GM21619 (cell line): ENCODE measurements around the gene CLEC7A.

Source experiments
- ATAC-seq: cut with Tn5 transposase; IDR thresholded peaks from one replicate; pipeline ENCODE4 v1.9.1; 2021; ENCODE audit not compliant: unreplicated experiment

Gene CLEC7A

DNA sequence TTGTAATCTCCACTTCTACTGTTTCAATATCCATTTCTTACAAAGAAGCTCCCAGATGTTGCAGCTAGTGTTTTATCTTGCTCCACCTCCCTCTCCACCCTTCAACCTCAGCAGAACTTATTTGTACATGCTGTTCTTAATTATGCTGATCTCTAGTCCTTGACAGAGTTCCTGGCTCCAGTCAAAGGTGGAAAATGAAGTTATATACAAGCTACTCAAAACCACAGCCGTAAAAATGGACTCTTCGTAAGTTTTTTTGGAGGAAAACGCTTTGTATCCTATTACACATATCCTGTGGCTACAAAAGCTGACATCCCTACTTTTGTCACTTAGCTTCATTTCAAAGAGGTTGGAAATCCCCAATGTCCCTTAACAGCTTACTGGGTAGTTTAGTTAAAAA, 32.5 kb downstream of the CLEC7A start:
- ATAC-seq = no peak

DNA sequence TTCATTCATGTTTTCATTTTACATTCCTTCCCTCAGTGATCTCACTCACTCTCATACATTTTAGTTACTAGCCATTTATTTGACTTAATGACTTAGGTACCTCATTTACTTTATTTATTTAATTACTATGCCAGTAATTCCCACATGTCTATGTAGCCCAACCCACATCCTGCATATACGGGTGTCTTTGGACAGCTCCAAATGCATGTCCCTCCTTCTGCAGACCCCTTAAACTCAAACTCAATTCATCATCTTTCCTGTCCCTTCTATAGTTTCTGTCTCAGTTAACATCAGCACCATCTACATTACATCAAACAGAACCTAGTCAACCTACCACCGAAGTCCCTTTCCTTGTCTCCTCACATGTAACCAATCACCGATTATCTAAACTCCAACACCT, 34.0 kb downstream of the CLEC7A start:
- no peak for ATAC-seq

DNA sequence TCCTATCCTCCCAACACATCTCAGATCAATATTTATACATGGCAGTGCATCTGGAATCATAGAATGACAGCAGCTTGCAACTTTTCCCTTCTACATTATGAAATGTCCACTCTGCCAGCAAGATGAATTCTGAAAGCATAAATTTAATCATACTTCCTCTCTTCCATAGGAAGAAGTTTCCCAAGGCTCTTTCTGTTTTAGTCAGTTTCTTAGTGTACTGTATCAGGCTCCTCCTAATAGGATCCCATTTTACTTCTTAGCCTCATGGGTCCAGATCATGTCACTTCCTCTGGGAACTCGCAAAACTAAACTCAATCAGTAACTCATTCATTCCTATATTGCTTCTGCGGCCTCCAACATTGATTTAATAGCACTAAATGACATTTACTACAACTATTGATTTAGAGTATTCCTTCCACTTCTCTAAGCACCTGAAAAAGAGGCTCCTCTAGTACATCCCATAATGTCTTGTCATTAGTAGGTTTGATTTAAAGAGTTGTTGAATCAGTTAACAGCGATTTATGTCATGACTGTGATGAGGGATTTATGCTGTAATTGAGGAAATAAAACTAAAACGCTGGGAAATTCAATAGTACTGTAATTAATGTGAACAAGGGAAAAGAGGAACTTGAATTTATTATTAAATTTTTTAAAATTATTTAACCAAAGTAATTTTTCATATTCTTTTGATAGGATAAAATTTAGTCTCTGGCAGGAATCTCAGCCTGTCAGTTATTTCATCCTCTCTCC, 35.2 kb downstream of the CLEC7A start:
- no peak for ATAC-seq

DNA sequence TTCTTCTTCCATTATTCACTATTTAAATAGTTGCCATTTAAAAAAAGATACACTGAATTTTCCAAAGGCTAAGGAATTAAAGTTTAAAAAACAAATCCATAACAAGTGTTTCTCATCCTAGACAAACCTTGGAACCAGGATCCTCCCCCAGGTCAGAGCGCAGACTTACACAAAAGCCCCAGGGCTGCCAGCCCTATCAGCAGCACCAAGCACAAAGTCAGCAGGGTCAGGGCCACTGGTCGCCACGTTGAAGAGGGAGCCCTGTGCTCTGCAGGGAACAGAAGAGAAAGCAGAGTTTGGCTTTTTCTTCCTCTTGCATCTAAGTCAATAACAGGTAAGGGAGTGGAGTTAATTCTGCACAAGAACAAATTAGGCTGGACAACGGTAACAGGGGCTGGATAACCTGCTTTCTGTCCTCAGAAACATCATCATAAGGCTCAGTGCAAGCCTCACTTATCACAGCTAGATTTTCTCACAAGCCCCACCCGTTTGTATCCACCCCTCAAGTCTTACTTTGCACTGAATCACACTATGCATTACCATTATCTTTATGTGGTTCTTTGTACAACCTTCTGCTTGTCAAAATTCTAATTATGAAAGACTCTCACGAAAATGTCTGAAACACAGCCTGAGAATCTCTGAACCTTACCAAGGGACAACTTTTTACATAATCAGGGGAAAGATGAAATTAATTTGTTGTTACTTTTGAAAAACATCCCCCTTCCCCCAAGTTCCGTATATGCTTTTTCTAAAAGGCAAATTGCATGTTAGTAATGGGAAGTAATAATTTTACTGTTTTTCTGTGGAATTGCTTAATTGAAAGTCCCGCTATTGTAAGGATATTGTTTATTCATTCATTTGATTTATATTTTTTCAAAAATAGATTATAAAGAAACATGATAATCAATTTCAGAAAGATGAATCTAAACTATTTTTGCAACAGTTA, 40.8 kb downstream of the CLEC7A start:
- no peak for ATAC-seq

DNA sequence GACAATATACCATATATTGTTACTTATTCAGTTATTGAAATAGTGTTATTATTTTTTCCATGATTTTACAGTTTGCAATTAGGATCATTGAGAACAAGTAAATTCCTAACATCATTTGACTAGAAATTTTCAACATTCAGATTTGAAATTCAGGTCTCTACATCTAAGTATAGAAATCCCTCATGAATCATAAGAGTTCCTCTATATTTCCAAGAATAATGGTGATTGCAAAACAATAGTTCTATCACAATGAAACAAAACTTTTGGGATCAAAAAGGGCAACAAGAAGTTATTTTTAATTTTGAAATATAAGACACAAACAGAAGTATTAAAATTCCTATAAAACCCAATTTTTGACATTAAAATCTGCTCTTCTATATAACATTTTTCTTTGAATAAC, 42.0 kb downstream of the CLEC7A start:
- no peak for ATAC-seq

DNA sequence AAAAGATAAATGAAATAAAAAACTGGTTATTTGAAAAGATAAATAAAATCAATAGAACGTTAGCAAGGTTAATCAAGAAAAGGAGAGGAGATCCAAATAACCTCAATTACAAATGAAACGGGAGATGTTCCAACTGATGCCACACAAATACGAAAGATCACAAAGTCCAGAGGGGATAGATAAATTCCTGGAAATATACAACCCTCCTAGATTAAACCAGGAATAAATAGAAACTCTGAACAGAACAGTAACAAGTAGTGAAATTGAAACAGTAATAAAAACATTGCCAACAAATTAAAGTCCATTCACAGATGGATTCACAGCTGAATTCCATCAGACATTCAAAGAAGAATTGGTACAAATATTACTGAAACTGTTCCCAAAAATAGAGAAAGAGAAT, 43.6 kb downstream of the CLEC7A start:
- no peak for ATAC-seq

DNA sequence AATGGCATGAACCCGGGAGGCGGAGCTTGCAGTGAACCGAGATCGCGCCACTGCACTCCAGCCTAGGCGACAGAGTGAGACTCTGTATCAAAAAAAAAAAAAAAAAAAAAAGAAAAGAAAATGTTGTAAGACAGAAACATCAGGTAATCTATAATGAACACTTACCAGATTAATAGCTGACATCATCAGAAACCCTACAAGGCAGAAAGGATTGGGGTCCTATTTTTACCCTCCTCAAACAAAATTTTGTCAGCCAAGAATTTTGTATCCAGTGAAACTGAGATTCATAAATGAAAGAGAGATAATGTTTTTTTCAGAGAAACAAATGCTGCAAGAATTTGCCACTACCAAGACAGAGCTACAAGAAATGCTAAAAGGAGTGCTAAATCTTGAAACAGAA, 45.3 kb downstream of the CLEC7A start:
- ATAC-seq = no peak

DNA sequence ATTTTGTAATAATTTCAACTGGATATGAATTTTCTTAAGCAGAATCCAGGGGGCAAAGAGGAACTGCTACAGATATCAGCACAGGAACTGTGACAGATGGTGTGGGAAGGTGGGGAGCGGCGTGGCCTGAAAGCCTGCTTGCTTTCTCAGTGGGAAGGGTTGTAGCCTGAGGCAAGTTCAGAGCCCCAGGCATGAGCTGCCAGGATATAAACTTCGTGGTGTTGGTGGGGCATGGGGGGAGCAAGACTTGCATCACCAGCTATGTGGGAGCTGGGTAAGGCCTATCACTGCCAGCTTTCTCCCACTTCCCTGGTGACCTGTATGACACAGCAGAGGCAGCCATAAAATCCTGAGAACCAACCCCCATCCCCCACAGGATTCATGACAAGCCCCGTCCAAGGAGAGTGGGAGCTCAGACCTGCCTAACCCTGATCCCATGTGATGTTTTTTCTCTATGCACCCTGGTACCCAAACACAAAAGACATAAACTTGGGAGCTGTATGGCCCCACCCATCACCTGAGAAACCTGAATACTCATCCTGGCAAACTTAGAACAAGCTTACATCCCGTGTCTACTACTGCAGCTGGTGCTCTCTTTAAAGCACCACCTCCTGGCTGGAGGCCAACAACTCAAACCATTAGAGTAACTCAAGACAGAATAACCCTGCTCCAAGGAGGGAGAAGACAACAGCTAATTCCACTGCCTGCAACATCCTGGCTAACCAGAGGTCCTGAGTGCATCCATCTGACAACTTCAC, 47.7 kb downstream of the CLEC7A start:
- ATAC-seq = no peak

DNA sequence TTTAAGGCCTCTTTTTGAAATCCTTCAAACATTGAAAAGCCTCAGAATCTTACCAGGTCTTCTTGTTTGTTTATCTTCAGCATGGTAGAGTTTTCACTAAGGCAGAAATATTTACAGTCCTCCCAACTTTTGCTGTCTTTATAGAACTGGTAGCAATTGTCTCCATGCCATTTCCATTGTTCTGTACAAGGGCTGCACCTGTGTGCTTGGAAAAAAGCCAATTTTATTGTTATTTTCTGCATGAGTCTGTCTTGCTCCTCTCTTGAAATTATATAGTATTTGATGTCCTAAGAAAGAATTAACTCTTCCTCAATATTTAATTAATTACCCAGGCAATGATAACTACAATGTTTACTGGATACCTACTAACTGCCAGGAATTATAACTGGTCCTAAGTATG, 54.5 kb downstream of the CLEC7A start:
- no peak for ATAC-seq

DNA sequence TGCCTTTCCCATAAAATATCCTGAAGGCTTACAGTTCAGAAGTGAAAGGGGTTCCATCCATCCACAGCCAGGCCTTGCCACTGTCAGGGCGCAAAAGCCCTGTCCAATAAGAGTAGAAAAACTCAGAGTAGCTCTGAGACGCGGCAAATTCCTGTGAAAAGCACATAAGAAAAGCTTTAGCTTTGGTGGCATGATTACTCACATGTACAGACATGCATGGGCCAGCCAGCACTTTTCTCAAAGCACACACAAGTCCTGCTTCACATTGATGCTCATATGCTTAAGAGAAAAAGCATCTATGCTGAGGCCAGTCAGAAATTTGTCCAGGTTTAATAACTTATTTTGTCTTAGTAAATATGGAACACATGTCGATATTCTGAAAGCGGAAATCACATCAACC, 56.7 kb downstream of the CLEC7A start:
- no peak for ATAC-seq

DNA sequence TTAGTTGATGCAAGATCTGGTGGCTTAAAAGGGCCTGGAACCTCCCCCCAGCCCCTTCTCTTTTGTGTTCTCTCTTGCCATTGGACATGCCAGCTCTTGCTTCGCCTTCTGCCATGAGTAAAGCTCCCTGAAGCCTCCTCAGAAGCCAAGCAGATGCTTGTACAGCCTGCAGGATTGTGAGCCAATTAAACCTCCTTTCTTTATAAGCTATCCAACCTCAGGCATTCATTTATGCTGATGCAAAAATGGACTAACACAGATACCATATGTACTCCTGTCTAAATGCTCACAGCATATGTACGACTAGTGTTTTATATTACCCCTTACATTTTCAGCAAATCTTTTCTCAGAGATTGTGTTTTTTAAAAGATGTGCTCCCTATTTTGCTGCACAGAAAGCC, 57.9 kb downstream of the CLEC7A start:
- ATAC-seq = no peak

DNA sequence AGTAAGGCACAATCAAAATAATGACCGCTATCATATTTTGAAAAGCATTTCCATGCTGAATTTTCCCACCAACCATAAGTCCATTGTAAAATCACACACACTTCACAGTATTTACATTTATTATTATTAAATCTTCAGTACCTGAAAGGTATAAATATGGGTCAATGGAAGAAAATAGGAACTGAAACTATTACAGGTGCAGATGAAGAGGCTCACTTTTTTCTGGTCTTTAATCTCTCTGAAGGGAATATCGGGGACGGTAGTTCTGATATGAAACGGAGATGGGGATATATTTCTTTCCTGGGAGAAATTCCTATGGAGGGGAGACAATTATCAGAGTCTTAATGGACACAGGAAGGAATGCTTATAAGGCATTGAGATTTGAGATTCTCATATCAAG, 59.6 kb downstream of the CLEC7A start:
- no peak for ATAC-seq

DNA sequence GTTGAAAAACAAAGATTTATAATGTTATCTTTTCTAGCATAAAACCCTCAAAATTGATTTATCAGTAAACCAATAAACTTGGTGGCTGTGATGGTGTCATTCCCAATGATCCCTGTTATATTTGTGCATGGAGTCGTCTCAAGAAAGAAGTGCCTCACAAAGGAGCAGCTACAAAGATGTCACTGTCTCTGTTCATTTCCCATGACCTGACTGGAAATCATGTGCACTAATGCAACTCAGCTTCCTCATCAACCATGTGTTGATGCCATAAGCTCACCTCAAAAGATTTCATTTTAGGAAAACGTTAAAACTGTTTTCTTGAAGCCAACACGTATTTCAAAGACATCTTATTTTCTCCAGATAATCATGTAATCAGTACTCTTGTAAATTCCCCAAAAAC, 60.0 kb downstream of the CLEC7A start:
- no peak for ATAC-seq

DNA sequence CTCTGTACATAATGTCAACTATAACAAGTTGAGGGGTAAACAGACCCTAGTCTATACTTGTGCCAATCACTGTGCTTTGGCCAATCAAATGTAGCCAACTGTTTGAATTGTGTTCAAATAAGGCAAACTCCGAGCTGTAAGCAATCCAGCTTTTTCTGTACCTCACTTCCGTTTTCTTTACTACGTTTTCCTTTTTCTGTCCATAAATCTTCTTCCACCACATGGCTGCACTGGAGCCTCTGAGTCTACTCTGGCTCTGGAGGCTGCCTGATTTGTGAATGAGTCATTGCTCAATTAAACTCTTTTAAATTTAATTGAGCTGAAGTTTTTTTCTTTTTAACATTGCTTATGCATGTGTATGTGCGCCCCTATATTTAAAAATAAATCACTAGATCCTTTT, 60.9 kb downstream of the CLEC7A start:
- ATAC-seq = no peak

DNA sequence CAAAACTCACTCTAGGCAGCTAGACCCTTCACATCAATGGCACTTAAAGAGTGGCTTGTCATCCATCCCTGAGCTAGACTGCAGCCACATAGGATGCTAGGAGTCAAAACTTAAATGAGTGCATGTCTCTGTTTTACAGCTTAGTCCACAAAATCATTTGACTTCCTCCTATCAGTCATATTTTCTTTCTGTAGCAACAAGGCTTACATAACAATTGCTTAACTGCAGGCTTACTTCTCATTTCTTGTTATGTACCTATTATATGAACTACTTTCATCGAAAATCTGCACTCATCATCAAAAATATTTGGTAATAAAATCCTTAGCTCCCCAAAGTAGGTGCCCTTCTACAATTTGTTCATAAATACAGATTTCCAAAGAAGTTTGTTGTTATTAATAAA, 61.4 kb downstream of the CLEC7A start:
- ATAC-seq = no peak

DNA sequence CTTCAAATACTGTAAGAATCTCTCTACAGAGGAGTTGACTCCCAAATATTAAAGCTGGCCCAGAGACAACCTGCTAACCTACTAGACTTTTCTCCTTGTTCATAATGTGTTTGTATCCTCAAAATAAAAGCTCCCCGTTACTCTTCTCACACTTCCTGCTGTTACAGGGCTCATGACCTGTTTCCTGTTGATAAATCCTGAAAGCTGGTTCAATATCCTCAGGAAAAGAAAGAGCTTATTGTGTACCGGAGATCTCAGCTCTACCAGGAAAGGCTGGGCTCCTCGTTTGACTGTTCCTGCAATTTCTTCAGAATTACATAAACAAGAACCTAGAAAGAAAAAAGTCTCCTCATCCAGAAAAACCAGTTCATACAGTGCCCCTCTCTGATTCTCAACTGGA, 62.1 kb downstream of the CLEC7A start:
- no peak for ATAC-seq

DNA sequence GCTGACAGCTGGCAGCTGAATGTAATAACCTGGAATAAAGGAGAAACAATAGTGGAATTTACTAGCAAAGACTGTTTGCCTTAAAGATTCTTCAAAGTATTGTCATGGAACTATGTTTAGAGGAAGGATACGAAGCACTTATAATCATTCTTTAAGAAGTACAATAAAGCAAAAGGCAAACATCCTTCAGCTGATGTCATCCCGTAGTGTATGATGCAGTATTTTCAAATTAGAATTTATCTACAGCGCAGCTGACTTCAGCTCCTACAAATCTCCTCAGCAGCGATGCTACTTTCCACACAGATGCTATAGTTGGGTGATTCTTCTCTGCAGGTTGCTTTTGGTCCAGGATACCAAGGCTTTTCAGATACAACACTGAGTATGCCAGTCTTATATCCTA, 62.7 kb downstream of the CLEC7A start:
- ATAC-seq = no peak
